NCI-H1930 (cell line): ENCODE data around the gene ELF1.

Experiments
- DNase-seq, 2 experiments: peaks; one replicate each; lab custom pipeline; 2025; lab: John Stamatoyannopoulos, UW

The ELF1 gene

DNA sequence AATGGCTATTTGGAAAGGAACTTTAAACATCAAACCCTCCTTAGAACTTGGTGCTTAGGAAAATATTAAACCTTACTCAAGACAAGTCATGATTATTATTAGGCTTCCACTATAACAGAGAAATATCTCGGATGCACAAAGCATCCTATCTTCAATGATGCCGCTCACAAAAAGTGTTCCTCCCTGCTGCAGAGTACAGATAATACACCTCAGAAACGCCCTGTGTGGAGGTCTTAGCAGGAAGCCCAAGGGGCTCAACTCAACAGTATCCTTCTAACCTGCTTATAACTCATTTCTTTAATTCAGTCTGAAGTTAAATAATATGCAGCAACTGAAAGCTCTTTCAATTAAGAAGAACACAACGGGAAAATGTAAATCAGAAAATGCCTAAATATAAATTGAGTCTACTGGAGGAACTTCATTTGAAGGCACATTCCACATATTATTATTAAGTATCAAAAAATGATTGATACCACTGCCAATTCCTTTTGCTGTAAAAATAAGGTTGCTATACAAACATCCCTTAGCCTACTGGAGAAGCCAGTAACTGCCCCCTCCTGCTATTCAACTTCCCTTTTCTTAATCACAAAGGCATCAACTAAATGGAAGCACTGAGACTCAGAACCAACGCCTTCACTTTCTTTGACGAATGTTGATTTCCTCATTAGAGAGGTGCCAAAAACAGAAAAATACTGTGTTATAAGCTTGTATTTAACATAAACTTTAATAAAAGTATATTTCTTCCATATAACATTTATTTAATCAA, 12.0 kb downstream of the ELF1 start:
- DNase-seq = no peak

DNA sequence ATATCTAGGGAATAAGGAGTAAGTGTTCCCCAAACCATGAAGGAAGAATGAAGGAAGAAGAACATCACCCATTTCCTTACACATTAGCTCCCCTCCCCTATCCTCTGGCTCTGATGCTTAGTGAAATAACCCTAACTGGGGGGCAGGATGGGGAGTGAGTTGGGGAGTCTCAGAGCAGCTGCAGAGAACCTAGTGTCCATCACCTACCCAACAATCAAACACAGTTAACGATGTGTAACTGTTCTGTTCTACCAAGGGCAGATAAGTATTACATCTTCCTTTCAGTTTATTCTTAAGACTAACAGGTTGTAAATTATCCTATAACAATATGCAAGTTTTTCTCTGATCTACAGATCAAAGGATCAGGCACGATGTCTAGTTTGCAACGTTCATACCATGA, 12.8 kb downstream of the ELF1 start:
- DNase-seq = no peak

GRCh38 chr13:41005704-41006103, 13.4 kb downstream of the ELF1 start:
- DNase-seq = no peak

GRCh38 chr13:41004875-41005693, 14.0 kb downstream of the ELF1 start:
- no peak for DNase-seq

GRCh38 chr13:41002606-41003005, 16.5 kb downstream of the ELF1 start:
- no peak for DNase-seq

- DNase-seq = no peak
Measured at GRCh38 chr13:41001695-41002094, 17.4 kb downstream of the ELF1 start.

- no peak for DNase-seq
Measured at GRCh38 chr13:40999416-40999815, 19.7 kb downstream of the ELF1 start.

DNA sequence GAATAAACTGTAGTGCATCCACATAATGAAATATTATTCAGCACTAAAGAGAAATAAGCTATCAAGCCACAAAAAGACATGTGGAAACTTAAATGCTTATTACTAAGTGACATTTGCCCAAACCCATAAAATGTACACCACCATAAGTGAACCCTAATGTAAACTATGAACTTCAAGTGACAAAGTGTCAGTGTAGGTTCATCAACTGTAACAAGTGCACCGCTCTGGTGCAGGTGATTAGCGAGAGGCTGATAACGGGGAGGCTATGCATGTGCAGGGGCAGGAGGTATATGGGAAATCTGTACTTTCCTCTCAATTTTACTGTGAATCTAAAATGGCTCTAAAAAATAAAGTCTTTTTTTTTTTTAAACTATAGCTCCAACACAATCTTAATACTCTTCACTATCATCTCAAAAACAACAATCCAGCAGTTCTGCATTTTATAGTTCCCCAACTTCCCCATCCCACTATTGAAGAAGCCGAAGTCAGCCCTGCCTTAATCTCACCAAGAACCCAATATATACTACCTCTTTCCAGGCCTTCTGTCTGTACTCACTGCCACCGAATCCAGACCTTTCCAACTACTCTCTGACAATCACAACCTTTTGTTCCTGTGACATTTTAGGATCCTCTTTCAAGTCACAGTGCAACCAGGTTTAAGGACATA, 22.6 kb downstream of the ELF1 start:
- no peak for DNase-seq

GRCh38 chr13:40995997-40996396, 23.1 kb downstream of the ELF1 start:
- no peak for DNase-seq

GRCh38 chr13:40994581-40995230, 24.4 kb downstream of the ELF1 start:
- no peak for DNase-seq

GRCh38 chr13:40993987-40994386, 25.1 kb downstream of the ELF1 start:
- DNase-seq = no peak

- DNase-seq = peak in 1 of 2 experiments; percentile 12
Measured at GRCh38 chr13:40992678-40993518, 26.2 kb downstream of the ELF1 start.

- DNase-seq = no peak
Measured at GRCh38 chr13:40987606-40988280, 31.4 kb downstream of the ELF1 start.

- no peak for DNase-seq
Measured at GRCh38 chr13:40986101-40986856, 32.8 kb downstream of the ELF1 start.

GRCh38 chr13:40985381-40986100, 33.6 kb downstream of the ELF1 start:
- DNase-seq = no peak

- no peak for DNase-seq
Measured at GRCh38 chr13:40984668-40985366, 34.3 kb downstream of the ELF1 start.

DNA sequence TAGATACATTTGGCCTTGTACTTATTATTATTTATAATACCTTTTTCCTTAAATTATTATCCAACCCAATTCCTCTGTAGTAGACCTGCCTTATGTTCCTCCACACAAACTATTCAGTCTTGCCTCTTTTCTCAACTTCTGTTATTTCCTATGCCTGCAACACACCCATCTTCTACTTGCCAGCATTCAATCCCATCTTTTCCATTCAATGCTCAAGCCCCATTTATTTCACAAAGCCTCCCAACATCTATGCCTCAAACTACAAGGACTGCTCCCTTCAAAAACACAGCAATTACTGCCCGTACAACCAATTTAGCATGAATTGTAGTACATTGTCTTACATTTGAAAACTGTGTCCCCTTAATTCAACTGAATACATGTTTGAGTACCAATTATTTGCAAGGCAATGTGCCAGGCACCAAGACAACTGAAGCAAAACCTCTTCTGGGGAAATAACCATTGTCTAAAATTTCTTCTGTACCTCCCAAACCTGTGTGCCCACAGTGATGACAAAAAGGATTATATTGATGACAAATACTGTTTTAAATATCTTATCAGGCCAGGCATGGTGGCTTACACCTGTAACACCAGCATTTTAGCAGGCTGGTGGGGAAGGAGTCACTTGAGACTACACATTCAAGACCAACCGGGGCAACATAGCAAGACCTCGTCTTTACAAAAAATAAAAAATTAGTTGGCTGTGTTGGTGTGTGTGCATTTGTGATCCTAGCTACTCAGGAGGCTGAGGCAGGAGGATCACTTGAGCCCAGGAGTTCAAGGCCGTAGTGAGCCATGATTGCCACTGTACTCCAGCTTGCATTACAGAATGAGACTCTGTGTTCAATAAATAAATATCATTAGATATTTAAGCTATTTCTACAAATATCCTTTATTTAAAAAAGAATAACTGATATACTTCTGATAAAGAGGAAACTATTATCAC, 35.1 kb downstream of the ELF1 start:
- DNase-seq = no peak

GRCh38 chr13:40983259-40983658, 35.9 kb downstream of the ELF1 start:
- DNase-seq = no peak
